Naive thymus-derived CD4-positive, alpha-beta T cell (primary cell): ENCODE data around the gene ATXN7L1. TPM values are rescaled to one million over a fixed set of nuclear protein-coding genes. Genes with fewer than 3 reads are reported as not detected.
"Not testable (repeated sequence)": the region's sequence is repeated elsewhere in the genome, so short reads cannot be mapped to it uniquely, and the experiment has no call there.

Experiments used
- ATAC-seq: fragments of 150-1000 bp; cut with Tn5 transposase; 2 replicates; pipeline ENCODE4 v1.10.0; 2021; ENCODE audit warnings: mild to moderate bottlenecking, moderate library complexity
- CTCF ChIA-PET: fragments of 350-600 bp; sonication (Branson Sonifier 250); formaldehyde crosslinking; loops from one replicate; lab custom pipeline; 2021; ENCODE audit warnings: antibody characterized with exemption; lab: Charles Lee
- POLR2A ChIA-PET: fragments of 350-600 bp; sonication (Branson Sonifier 250); formaldehyde crosslinking; loops from one replicate; lab custom pipeline; 2021; ENCODE audit warnings: antibody characterized with exemption, inconsistent platforms; lab: Charles Lee
- DNase-seq, 9 donors: peaks; one replicate each; pipeline versions ENCODE4 v3.0.0 to v3.0.0-alpha.2; 2020 to 2022; ENCODE audit warnings: mixed read lengths in 1 of 9
- H3K27ac ChIP-seq: one replicate; pipeline ENCODE4 v1.7.0; 2013; ENCODE audit warnings: mild to moderate bottlenecking, low read depth, low read length, moderate library complexity
- H3K27me3 ChIP-seq, 2 donors: one replicate each; pipeline ENCODE4 v1.7.0; 2013; ENCODE audit warnings: low read length in 2 of 2, mild to moderate bottlenecking in 2 of 2, moderate library complexity in 2 of 2; ENCODE audit not compliant: control insufficient read depth in 2 of 2, insufficient read depth in 2 of 2
- H3K36me3 ChIP-seq, 3 experiments: 1 replicate in 2 of 3; 2 replicates in 1 of 3; pipeline ENCODE4 v1.7.0; 2013; ENCODE audit warnings: low read length in 3 of 3, mild to moderate bottlenecking in 3 of 3, moderate library complexity in 1 of 3; ENCODE audit not compliant: insufficient read depth in 3 of 3, control insufficient read depth in 2 of 3
- H3K4me1 ChIP-seq, 2 donors: one replicate each; pipeline ENCODE4 v1.7.0; 2013; ENCODE audit warnings: low read length in 2 of 2, mild to moderate bottlenecking in 2 of 2, moderate library complexity in 1 of 2; ENCODE audit not compliant: control insufficient read depth in 2 of 2, insufficient read depth in 2 of 2
- H3K4me3 ChIP-seq: 2 replicates; pipeline ENCODE4 v1.7.0; 2013; ENCODE audit warnings: mild to moderate bottlenecking, low read length
- H3K9me3 ChIP-seq, 3 experiments: 1 replicate in 2 of 3; 2 replicates in 1 of 3; pipeline ENCODE4 v1.7.0; 2013; ENCODE audit warnings: low read length in 3 of 3; ENCODE audit not compliant: control insufficient read depth in 2 of 3
- H3K27ac Mint-ChIP-seq, 9 donors: one replicate each; pipeline ENCODE4 v1.8.0; 2020 to 2022; ENCODE audit warnings: mixed read lengths in 9 of 9, mild to moderate bottlenecking in 8 of 9, moderate library complexity in 5 of 9, inconsistent platforms in 2 of 9
- H3K27me3 Mint-ChIP-seq, 5 donors: one replicate each; pipeline ENCODE4 v1.8.0; 2021 to 2022; ENCODE audit warnings: mixed read lengths in 5 of 5, mild to moderate bottlenecking in 1 of 5
- H3K36me3 Mint-ChIP-seq, 5 donors: one replicate each; pipeline ENCODE4 v1.8.0; 2020 to 2022; ENCODE audit warnings: mixed read lengths in 5 of 5, mild to moderate bottlenecking in 3 of 5, inconsistent platforms in 1 of 5
- H3K4me1 Mint-ChIP-seq, 7 donors: one replicate each; pipeline ENCODE4 v1.8.0; 2020 to 2022; ENCODE audit warnings: mixed read lengths in 7 of 7, mild to moderate bottlenecking in 3 of 7, inconsistent platforms in 1 of 7
- H3K4me3 Mint-ChIP-seq, 10 donors: one replicate each; pipeline ENCODE4 v1.8.0; 2020 to 2022; ENCODE audit warnings: mild to moderate bottlenecking in 10 of 10, mixed read lengths in 10 of 10, moderate library complexity in 6 of 10, inconsistent platforms in 2 of 10
- H3K9me3 Mint-ChIP-seq, 11 donors: one replicate each; pipeline ENCODE4 v1.8.0; 2020 to 2022; ENCODE audit warnings: mixed read lengths in 11 of 11, mild to moderate bottlenecking in 4 of 11, inconsistent platforms in 1 of 11, moderate library complexity in 1 of 11
- intact Hi-C, 2 donors: fragments of 100-400 bp; cut with micrococcal nuclease; formaldehyde crosslinking; loops; one replicate each; pipeline ENCODE4 v1.15.1; 2023
- polyA plus RNA-seq, 2 donors: library from polyadenylated mRNA; unstranded; fragments of 300-500 nt; fragmentation: Illumina TruSeq; gene quantifications; one replicate each; pipeline ENCODE4 v1.2.3, GENCODE V29; 2021
- total RNA-seq, 6 experiments: library from RNA in 5 of 6; stranded (reverse) in 5 of 6; gene quantifications; 1 replicate in 5 of 6; 2 replicates in 1 of 6; pipeline ENCODE4 v1.2.3 and lab custom pipeline; 2021 to 2026

ATXN7L1 gene
- total and polyA plus RNA-seq, 7 experiments from 2014 or later, result 18.5 to 52.4 (median 39.5) TPM

DNA sequence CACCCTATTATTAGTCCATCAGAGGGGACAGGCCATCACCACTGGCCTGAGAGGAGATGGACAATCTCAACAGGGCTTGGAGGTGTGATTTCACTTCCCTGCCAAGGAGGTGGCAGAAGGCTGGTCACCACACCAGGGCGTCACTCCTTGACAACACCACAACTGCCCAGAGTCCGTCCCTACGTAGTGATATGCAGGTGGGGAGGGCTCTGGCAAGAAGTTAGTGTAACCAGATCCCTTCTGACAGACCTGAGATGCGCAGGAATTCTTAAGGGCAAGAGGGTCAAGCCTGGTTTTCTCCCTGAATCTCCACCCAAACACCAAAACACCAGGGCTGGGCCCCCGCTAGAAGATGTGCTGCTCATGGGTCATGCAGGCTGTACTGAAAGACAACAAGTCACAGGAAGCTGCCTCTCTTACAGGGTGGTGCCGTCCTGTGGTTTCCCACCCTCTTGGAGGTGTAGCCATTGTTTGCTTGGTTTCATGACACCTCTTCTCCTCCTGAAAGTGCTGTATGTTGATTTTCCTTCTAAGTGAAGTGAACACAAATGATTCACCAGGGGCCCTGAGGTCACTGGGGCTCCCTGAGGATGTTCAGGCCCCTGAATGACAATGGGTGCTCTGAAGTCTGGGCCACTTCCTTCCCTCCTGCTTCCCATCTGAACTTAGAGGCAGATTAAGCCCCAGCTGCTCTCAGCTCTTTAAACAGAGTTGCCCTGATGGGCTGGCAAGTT is 27.1 kb downstream of the ATXN7L1 start:
- peak; percentile 94 for ATAC-seq
- Histone ChIP-seq H3K36me3 (no peaks in the 10 kb centered on the region), H3K4me1 (peaks cover 46 to 47% of the 10 kb centered on the region in 2 donors), H3K27ac (peak overlapping the region; percentile 43), H3K4me3 (peak overlapping the region; percentile 38), H3K9me3 (no peaks in the 10 kb centered on the region), H3K27me3 (no peaks in the 10 kb centered on the region)
- CTCF ChIA-PET, result interaction anchor here (0.6 to 1.5 kb wide), 7 partner anchors 9 to 193 kb away, joined by 3 to 10 read pairs (median 3); no protein-coding TSS in a partner anchor
- intact Hi-C loops, result loop anchor here (1.0 kb wide), 5 partner anchors 8 to 173 kb away; partner anchors contain the start of gene ATXN7L1 (in 2 of the 2)
- H3K4me3 Mint-ChIP-seq, result peak overlapping the region; percentile 74 to 85 (median 83)
- H3K27ac Mint-ChIP-seq, result peak overlapping the region; percentile 82 to 98 (median 92)
- peaks cover 44 to 78% (median 69%) of the 10 kb centered on the region in 7 donors for H3K4me1 Mint-ChIP-seq
- H3K9me3 Mint-ChIP-seq, result peaks cover 0 to 8% (median 4%) of the 10 kb centered on the region in 11 donors
- POLR2A ChIA-PET, result interaction anchor here (0.7 to 3.2 kb wide), 8 partner anchors 19 to 263 kb away, joined by 3 to 9 read pairs (median 4); partner anchors contain the start of genes ATXN7L1 and SYPL1
- peak; percentile 16 to 69 (median 60) for DNase-seq
- peaks cover 0 to 2% (median 0%) of the 10 kb centered on the region in 5 donors for H3K27me3 Mint-ChIP-seq
- H3K36me3 Mint-ChIP-seq, result peaks cover 0 to 23% (median 13%) of the 10 kb centered on the region in 5 donors

DNA sequence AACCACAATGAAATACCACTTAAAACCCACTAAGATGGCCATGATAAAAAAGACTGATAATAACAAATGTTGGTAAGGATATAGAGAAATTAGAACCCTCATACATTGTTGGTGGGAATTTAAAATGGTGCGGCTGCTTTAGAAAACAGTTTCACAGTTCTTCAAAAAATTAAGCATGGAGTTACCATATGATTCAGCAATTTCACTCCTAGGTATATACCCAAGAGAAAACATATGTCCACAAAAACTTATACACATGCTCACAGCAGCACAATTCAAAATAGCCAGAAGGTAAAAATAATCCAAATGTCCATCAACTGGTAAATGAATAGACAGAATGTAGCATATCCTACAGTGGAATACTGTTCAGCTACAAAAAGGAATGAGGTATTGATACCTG is 30.0 kb downstream of the ATXN7L1 start:
- Mint-ChIP-seq H3K4me1 (peaks cover 31 to 64% (median 48%) of the 10 kb centered on the region in 7 donors), H3K4me3 (no peak overlapping the region), H3K27ac (peak overlapping the region in 1 of 9 donors; percentile 50), H3K36me3 (peaks cover 0 to 31% (median 22%) of the 10 kb centered on the region in 5 donors), H3K9me3 (peaks cover 0 to 9% (median 4%) of the 10 kb centered on the region in 11 donors), H3K27me3 (peaks cover 0 to 2% (median 0%) of the 10 kb centered on the region in 5 donors)
- DNase-seq (no peak), ATAC-seq (no peak)
- intact Hi-C loops, result no loop called here
- Histone ChIP-seq H3K4me1 (peaks cover 35 to 37% of the 10 kb centered on the region in 2 donors), H3K9me3 (no peaks in the 10 kb centered on the region), H3K27me3 (no peaks in the 10 kb centered on the region), H3K36me3 (no peaks in the 10 kb centered on the region), H3K27ac (no peak overlapping the region), H3K4me3 (no peak overlapping the region)
- POLR2A ChIA-PET, result no interaction called here
- CTCF ChIA-PET, result interaction anchor here (1.4 kb wide), 1 partner anchor 86 kb away, joined by 5 read pairs; no protein-coding TSS in a partner anchor

DNA sequence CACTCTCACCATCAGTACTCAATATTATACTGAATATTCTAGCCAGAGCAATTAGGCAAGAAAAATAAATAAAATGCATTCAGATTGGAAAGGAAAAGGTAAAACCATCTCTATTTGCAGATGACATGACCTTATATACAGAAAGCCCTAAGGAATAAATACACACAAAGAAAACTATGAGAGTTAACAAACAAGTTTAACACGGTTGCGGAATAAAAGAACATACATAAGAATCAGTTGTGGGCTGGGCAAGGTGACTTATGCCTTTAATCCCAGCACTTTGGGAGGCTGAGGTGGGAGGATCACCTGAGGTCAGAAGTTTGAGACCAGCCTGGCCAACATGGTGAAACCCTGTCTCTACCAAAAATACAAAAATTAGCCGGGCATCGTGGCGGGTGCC is 31.7 kb downstream of the ATXN7L1 start:
- Mint-ChIP-seq H3K4me1 (peaks cover 19 to 58% (median 40%) of the 10 kb centered on the region in 7 donors), H3K27ac (peak overlapping the region in 1 of 9 donors; percentile 8), H3K36me3 (peaks cover 0 to 34% (median 26%) of the 10 kb centered on the region in 5 donors)
- H3K27ac ChIP-seq, CTCF ChIA-PET, H3K4me3 Mint-ChIP-seq, intact Hi-C loops, H3K27me3 ChIP-seq, H3K4me3 ChIP-seq, ATAC-seq, H3K27me3 Mint-ChIP-seq, H3K9me3 Mint-ChIP-seq, DNase-seq, H3K36me3 ChIP-seq, H3K9me3 ChIP-seq, POLR2A ChIA-PET: not testable (repeated sequence)
- peaks cover 18 to 21% of the 10 kb centered on the region in 2 donors for H3K4me1 ChIP-seq

DNA sequence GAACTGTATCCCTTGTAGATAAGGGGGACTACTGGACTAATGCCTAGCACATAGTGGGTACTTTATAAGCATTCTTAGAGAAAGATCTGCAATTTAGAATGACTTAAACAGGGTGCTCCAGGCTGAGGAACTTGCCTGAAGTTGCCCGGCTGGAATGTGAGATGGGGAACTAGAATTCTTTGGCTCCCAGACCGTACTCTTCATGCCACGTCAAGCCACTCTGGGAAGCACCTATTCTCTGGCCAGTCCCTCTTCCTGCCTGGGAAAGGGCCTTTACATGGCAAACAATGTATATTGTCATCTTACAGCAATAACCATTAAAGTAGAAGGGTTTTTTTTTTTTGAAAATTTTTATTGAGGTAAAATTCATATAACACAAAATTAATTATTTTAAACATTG is 34.5 kb downstream of the ATXN7L1 start:
- Histone ChIP-seq H3K4me3 (no peak overlapping the region), H3K36me3 (no peaks in the 10 kb centered on the region), H3K9me3 (no peaks in the 10 kb centered on the region), H3K27me3 (no peaks in the 10 kb centered on the region), H3K27ac (no peak overlapping the region), H3K4me1 (peaks cover 0 to 3% of the 10 kb centered on the region in 2 donors)
- no peak overlapping the region for H3K4me3 Mint-ChIP-seq
- peaks cover 0 to 2% (median 0%) of the 10 kb centered on the region in 5 donors for H3K27me3 Mint-ChIP-seq
- POLR2A ChIA-PET, result no interaction called here
- intact Hi-C loops, result no loop called here
- no peak overlapping the region for H3K27ac Mint-ChIP-seq
- peaks cover 0 to 7% (median 3%) of the 10 kb centered on the region in 11 donors for H3K9me3 Mint-ChIP-seq
- peaks cover 0 to 34% (median 21%) of the 10 kb centered on the region in 5 donors for H3K36me3 Mint-ChIP-seq
- H3K4me1 Mint-ChIP-seq, result peaks cover 6 to 39% (median 19%) of the 10 kb centered on the region in 7 donors
- ATAC-seq (no peak), DNase-seq (no peak)
- CTCF ChIA-PET, result no interaction called here

DNA sequence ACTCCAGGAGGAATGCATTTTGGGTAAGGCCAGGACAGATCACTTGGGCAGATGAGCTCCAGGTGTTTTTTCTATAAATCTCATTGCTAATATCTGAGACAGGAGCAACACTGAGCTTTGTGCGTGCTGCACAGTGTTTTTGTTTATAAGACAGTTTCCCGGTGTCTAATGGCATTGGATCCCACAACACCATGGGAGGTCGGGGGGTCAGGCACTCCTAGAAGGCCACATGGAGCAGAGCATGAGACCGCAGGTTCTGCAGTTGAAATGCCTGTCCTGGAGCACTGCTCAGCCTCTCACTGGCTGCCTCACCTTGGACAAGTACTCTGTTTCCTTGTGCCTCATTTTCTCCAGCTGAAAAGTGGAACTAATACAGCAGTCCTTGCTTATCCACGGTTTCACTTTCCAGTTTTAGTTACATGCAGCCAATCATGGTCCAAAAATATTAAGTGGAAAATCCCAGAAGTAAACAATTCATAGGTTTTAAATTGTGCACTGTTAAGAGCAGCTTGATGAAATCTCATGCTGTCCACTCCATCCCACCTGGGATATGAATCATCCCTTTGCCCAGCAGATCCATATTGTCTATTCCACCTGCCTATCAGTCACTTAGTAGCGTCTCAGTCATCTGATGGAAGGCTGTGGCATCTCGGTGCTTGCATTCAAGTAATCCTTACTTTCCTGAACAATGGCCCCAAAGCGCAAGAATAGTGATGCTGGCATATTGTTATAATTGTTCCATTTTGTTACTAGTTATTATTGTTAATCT is 35.2 kb downstream of the ATXN7L1 start:
- no peak for ATAC-seq
- Histone ChIP-seq H3K9me3 (no peaks in the 10 kb centered on the region), H3K36me3 (no peaks in the 10 kb centered on the region), H3K4me3 (no peak overlapping the region), H3K4me1 (peaks cover 0 to 3% of the 10 kb centered on the region in 2 donors), H3K27me3 (no peaks in the 10 kb centered on the region), H3K27ac (no peak overlapping the region)
- intact Hi-C loops, result no loop called here
- CTCF ChIA-PET, result interaction anchor here (0.8 to 1.4 kb wide), 2 partner anchors 8 to 81 kb away, joined by 3 read pairs; no protein-coding TSS in a partner anchor
- Mint-ChIP-seq H3K36me3 (peaks cover 0 to 30% (median 20%) of the 10 kb centered on the region in 5 donors), H3K9me3 (peaks cover 0 to 7% (median 3%) of the 10 kb centered on the region in 11 donors), H3K27ac (no peak overlapping the region), H3K27me3 (peaks cover 0 to 4% (median 0%) of the 10 kb centered on the region in 5 donors), H3K4me1 (peaks cover 4 to 35% (median 19%) of the 10 kb centered on the region in 7 donors), H3K4me3 (no peak overlapping the region)
- DNase-seq, result no peak
- POLR2A ChIA-PET, result interaction anchor here (1.2 kb wide), 1 partner anchor 150 kb away, joined by 4 read pairs; no protein-coding TSS in a partner anchor

DNA sequence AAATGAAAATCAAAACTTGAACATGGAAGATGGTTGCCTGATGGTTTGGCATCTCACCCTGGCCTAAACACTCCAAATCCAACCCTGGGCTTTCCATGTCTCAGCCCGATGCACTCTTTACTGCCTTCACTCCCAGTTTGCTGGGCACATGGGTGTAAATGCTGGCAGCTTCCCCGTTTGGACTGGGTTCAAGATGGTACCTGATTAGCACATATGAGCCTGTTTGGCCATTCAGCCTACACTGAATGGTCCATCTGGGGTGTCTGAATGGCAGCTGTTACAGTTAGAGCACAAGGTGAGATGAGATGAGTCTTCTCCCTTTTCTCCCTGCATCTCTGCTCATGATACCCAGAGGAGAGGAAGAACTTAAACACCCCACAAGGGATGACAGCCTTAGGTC is 37.1 kb downstream of the ATXN7L1 start:
- DNase-seq (no peak), ATAC-seq (no peak)
- no peak overlapping the region for H3K27ac ChIP-seq
- H3K4me1 ChIP-seq, result peaks cover 0 to 3% of the 10 kb centered on the region in 2 donors
- no peaks in the 10 kb centered on the region for H3K36me3 ChIP-seq
- Mint-ChIP-seq H3K4me3 (no peak overlapping the region), H3K27me3 (peaks cover 0 to 7% (median 0%) of the 10 kb centered on the region in 5 donors), H3K4me1 (peaks cover 4 to 40% (median 19%) of the 10 kb centered on the region in 7 donors), H3K27ac (peak overlapping the region in 1 of 9 donors; percentile 14), H3K36me3 (peaks cover 0 to 23% (median 23%) of the 10 kb centered on the region in 5 donors), H3K9me3 (peaks cover 0 to 3% (median 0%) of the 10 kb centered on the region in 11 donors)
- ChIA-PET POLR2A (no interaction called here), CTCF (no interaction called here)
- no peaks in the 10 kb centered on the region for H3K27me3 ChIP-seq
- intact Hi-C loops, result no loop called here
- no peaks in the 10 kb centered on the region for H3K9me3 ChIP-seq
- H3K4me3 ChIP-seq, result no peak overlapping the region
